Measurements from ENCODE around the gene FNDC1.

- TF ChIP-seq POLR2A (IDR thresholded peaks at IDR 0.05; ENCODE audit: low read length) (no peak), GATA1 (IDR thresholded peaks at IDR 0.05; ENCODE audit: low read depth, low read length) (no peak)
Measured at GRCh38 chr6:159307246-159307790, 138.1 kb downstream of the FNDC1 start.

All from erythroblast (primary cell).